Right lobe of liver (tissue), 6 donors: ENCODE measurements around the gene TRIO. TPM values are rescaled to one million over a fixed set of nuclear protein-coding genes. Genes with fewer than 3 reads are reported as not detected.

Source experiments
- ATAC-seq, 4 donors: fragments of 200-7000 bp; cut with Tn5 transposase; one replicate each; pipeline ENCODE4 v1.9.1; 2020; ENCODE audit warnings: mild to moderate bottlenecking in 4 of 4, moderate library complexity in 4 of 4
- DNase-seq, 3 donors: peaks; one replicate each; pipeline ENCODE4 v3.0.0-alpha.2; 2020
- H3K27ac ChIP-seq, 3 donors: fragments of 200-600 bp; one replicate each; pipeline ENCODE4 v1.8.0; 2022
- H3K27me3 ChIP-seq, 2 donors: fragments of 200-600 bp; one replicate each; pipeline ENCODE4 v1.8.0; 2022
- H3K36me3 ChIP-seq, 4 donors: fragments of 200-600 bp; sonication (generic) in 1 of 4; one replicate each; pipeline versions ENCODE4 v1.5.1 to v1.8.0; 2017 to 2022; ENCODE audit warnings: control low read depth in 1 of 4
- H3K4me1 ChIP-seq, 4 donors: fragments of 200-600 bp; sonication (generic) in 1 of 4; one replicate each; pipeline versions ENCODE4 v1.5.1 to v1.8.0; 2017 to 2022; ENCODE audit warnings: control low read depth in 1 of 4
- H3K4me3 ChIP-seq, 3 donors: fragments of 200-600 bp; one replicate each; pipeline ENCODE4 v1.8.0; 2022
- H3K9me3 ChIP-seq, 4 donors: fragments of 200-600 bp; sonication (generic) in 1 of 4; one replicate each; pipeline versions ENCODE4 v1.5.1 to v1.8.0; 2017 to 2022; ENCODE audit warnings: control low read depth in 1 of 4
- POLR2A ChIP-seq: fragments of 450-650 bp; IDR thresholded peaks from one replicate; pipeline ENCODE4 v1.6.1; 2017; ENCODE audit warnings: antibody characterized with exemption, mild to moderate bottlenecking
- WGBS: methylation state at CpG from one replicate; pipeline ENCODE4 v1.1.6; 2018; ENCODE audit warnings: low coverage, low lambda C conversion rate; ENCODE audit not compliant: insufficient coverage; ENCODE audit errors: missing lambda C conversion rate; 5-methylcytosine and 5-hydroxymethylcytosine counted together
- intact Hi-C, 2 donors: fragments of 100-400 bp; cut with DNase I; formaldehyde crosslinking; loops; one replicate each; pipeline versions ENCODE4 v1.11.2 to v1.14.1; 2022
- total RNA-seq, 6 experiments: library from RNA; depleted of rRNA in 2 of 6; stranded (reverse); fragments of >200 nt in 2 of 6; fragmentation: NEBNext Ultra II Directional in 3 of 6; extraction: Animal tissue kit (Norgen Biotek cat#: 25700) in 3 of 6; gene quantifications; one replicate each; pipeline versions ENCODE4 v1.1.0 to v1.2.4, GENCODE V29; 2016 to 2023
- TF ChIP-seq, protein P1 (sequence below), 4 donors: fragments of 200-600 bp in 3 of 4; fragments of 450-650 bp in 1 of 4; IDR thresholded peaks; one replicate each; pipeline versions ENCODE4 v1.5.1 to v1.8.0; 2016 to 2022; ENCODE audit warnings: antibody characterized with exemption in 4 of 4, mild to moderate bottlenecking in 2 of 4
- donor health status: DM: no; HTN: yes; CAD: no.
- donor health status: DM: no; HTN: no; CAD: no.
- donor health status: DM: no; HTN: no; CAD: no.
- donor health status: DM: no; HTN: yes; CAD: no.
- donor health status: DM: no; HTN: yes; CAD: no.

Gene TRIO
- total RNA-seq, 6 experiments from 2014 or later = 34.7 to 63.5 (median 50.2) TPM

DNA sequence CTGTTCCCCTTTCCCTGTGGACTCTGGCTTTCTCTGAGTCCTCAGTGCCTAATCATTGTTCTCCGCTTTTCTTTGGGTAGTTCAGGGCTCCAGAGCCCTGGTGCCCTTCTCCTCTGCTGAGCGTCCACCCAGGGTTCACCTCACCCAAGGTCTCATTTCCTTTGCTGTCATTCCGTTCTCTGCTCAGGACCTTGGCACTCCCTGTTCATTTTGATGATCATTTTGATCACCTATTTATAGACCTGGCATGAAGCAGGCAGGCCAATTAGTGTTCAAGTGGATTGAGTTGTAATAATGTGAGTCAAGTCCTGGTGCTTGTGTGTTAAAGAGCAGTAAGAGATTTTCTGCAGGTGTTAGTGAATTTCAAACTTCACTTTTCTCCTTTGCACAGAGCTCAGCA, 3.6 kb downstream of the TRIO start:
- TF ChIP-seq POLR2A = no peak
- TF ChIP-seq, protein P1, sequence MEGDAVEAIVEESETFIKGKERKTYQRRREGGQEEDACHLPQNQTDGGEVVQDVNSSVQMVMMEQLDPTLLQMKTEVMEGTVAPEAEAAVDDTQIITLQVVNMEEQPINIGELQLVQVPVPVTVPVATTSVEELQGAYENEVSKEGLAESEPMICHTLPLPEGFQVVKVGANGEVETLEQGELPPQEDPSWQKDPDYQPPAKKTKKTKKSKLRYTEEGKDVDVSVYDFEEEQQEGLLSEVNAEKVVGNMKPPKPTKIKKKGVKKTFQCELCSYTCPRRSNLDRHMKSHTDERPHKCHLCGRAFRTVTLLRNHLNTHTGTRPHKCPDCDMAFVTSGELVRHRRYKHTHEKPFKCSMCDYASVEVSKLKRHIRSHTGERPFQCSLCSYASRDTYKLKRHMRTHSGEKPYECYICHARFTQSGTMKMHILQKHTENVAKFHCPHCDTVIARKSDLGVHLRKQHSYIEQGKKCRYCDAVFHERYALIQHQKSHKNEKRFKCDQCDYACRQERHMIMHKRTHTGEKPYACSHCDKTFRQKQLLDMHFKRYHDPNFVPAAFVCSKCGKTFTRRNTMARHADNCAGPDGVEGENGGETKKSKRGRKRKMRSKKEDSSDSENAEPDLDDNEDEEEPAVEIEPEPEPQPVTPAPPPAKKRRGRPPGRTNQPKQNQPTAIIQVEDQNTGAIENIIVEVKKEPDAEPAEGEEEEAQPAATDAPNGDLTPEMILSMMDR (IDR thresholded peaks at IDR 0.05) = no peak
- no peak overlapping the region for H3K4me3 ChIP-seq
- H3K9me3 ChIP-seq = no peaks in the 10 kb centered on the region
- no peak for ATAC-seq
- 61% methylated on average over 3 of the region's 3 CpGs for WGBS
- H3K27me3 ChIP-seq = no peaks in the 10 kb centered on the region
- H3K36me3 ChIP-seq = no peaks in the 10 kb centered on the region
- intact Hi-C loops = no loop called here
- peak overlapping the region in 1 of 3 donors; percentile 18 for H3K27ac ChIP-seq
- peaks cover 0 to 47% (median 21%) of the 10 kb centered on the region in 4 donors for H3K4me1 ChIP-seq
- no peak for DNase-seq

DNA sequence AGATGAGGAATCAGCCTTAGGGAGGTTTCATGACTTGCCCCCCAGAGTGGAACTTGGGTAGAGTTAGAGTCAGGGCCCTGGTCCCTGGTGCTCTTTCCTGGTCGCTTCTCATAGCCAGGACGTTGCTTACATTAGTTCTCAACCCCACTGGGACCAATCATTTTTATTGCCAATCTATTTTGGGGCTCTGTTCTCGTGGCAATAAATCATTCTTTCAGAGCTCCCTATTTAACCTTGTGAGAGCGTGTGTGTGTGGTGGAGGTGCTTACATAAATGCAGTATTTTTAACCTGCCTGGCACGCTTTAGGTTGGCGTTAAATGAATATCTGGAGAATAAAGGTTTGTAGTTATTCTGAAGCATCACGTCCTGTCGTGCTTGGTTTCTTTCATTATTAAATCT, 4.1 kb downstream of the TRIO start:
- 72% methylated on average over 8 of the region's 8 CpGs for WGBS
- H3K27ac ChIP-seq = no peak overlapping the region
- peaks cover 0 to 47% (median 21%) of the 10 kb centered on the region in 4 donors for H3K4me1 ChIP-seq
- intact Hi-C loops = no loop called here
- H3K36me3 ChIP-seq = no peaks in the 10 kb centered on the region
- TF ChIP-seq, protein P1 (IDR thresholded peaks at IDR 0.05) = no peak
- TF ChIP-seq POLR2A = no peak
- no peak overlapping the region for H3K4me3 ChIP-seq
- ATAC-seq (no peak), DNase-seq (no peak)
- no peaks in the 10 kb centered on the region for H3K27me3 ChIP-seq
- no peaks in the 10 kb centered on the region for H3K9me3 ChIP-seq

DNA sequence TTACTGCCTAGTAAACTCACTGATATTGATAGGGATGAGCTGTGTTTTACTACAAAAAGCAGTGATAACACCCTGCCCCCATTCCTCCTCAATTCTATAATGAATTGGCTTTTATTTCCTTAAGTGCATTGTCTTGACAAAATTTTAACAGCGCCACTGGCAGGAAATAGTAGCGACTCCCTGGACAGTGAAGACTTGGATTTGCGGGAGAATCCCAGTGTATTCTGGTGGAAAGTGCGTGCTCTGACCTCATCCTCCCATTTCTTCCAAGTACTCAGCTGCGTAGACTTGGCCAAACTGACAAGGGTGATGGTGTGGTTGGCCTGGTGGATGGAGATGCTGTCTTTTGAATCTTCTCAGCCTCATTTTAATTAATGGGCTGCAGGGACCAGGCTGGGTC, 5.3 kb downstream of the TRIO start:
- TF ChIP-seq, protein P1 (IDR thresholded peaks at IDR 0.05) = no peak
- TF ChIP-seq POLR2A = no peak
- intact Hi-C loops = no loop called here
- Histone ChIP-seq H3K27me3 (no peaks in the 10 kb centered on the region), H3K9me3 (no peaks in the 10 kb centered on the region), H3K4me1 (peaks cover 0 to 47% (median 21%) of the 10 kb centered on the region in 4 donors), H3K27ac (peak overlapping the region in 2 of 3 donors; percentile 38 to 65), H3K4me3 (peak overlapping the region in 1 of 3 donors; percentile 5), H3K36me3 (no peaks in the 10 kb centered on the region)
- no peak for DNase-seq
- WGBS = 73% methylated on average over 5 of the region's 5 CpGs
- ATAC-seq = no peak

DNA sequence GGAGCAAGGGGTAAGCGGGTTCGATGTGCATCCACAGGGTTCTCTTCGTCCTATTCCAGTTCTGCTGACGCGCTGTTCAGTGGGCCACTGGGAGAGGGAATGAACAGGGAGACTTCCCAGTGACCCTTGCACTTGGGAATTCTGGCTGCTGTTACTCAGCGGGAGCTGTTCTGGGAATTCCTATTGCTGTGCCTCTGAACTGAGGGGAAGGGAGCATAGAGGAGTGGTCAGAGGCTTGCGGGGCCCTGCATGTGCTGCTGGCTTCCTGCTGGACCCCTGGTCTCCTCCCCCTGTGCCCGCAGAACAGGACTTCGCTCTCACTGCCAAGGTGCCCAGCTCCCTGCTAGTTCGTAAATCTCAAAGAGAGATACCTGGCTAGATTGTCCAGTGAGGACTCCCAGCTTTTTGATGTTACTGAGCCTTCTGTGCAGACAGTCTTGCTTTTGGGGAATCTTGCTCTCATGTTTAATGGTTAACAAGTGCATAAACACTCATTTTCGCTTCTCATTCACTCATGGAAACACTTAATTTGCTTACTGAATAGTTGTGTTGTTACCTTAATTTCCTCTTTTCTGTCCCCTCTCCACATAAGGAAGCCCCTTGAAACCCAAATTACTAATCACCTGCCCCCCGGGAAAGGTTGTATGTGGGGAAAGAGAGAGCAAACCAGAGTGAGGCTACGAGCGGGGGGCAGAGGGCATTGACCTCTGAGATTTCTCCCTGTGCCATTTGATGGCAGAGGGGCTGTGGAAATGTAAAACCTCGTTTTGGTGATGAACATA, 5.9 kb downstream of the TRIO start:
- WGBS = 16% methylated on average over 6 of the region's 15 CpGs
- peak; percentile 42 to 70 (median 59) for DNase-seq
- H3K36me3 ChIP-seq = no peaks in the 10 kb centered on the region
- peak overlapping the region in 1 of 3 donors; percentile 5 for H3K4me3 ChIP-seq
- H3K9me3 ChIP-seq = no peaks in the 10 kb centered on the region
- TF ChIP-seq, protein P1 (IDR thresholded peaks at IDR 0.05) = no peak
- no peak for TF ChIP-seq POLR2A
- H3K27ac ChIP-seq = peak overlapping the region; percentile 38 to 65 (median 50)
- peak; percentile 53 to 78 (median 64) for ATAC-seq
- H3K4me1 ChIP-seq = peaks cover 0 to 47% (median 22%) of the 10 kb centered on the region in 4 donors
- intact Hi-C loops = no loop called here
- H3K27me3 ChIP-seq = no peaks in the 10 kb centered on the region
